ENCODE measurements around the gene SPECC1L. TPM values are rescaled to one million over a fixed set of nuclear protein-coding genes. Genes with fewer than 3 reads are reported as not detected.

The SPECC1L gene
- total and polyA plus RNA-seq, 10 of the 15 experiments (the other 5 are each of a cell fraction or from before 2014, with no cell fraction given): 1.9 to 40.6 (median 19.1) TPM

DNA sequence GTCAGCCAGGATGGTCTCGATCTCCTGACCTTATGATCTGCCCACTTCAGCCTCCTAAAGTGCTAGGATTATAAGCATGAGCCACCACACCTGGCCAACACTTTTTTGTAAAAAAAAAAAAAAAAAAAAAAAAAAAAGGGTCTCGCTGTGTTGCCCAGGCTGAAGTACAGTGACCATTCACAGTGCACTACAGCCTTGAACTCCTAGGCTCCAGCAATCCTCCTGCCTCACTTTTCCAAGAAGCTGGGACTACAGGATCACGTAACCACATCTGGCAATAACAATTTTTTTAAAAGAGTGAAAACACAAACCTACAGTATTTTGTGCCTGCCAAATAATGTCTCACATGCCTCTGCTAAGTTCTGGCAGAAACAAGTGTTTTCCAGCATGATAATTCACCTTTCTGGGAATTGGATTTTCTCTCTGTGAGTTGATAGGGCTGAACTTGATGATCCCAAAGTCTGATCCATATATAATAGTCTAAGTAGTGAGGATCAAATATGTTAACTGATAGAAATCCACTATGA, 187.3 kb downstream of the SPECC1L start:
- Histone ChIP-seq H3K9me3 (replicated peaks; ENCODE audit: control insufficient read depth, insufficient read depth, low read length) (no peaks in the 10 kb centered on the region), H3K27ac (ENCODE audit: control insufficient read depth, insufficient read depth) (no peak overlapping the region), H3K79me2 (ENCODE audit: control insufficient read depth, insufficient read depth, low read length) (no peaks in the 10 kb centered on the region), H3K27me3 (replicated peaks in 1 of 2; ENCODE audit: control insufficient read depth in 2 of 2, insufficient read depth in 2 of 2, low read length in 1 of 2) (no peaks in the 10 kb centered on the region), H3K9ac (ENCODE audit: control insufficient read depth, insufficient read depth, low read length) (no peak overlapping the region), H2AFZ (ENCODE audit: control insufficient read depth, low read depth, low read length) (no peak overlapping the region), H3K4me3 (no peak overlapping the region), H4K20me1 (ENCODE audit: control insufficient read depth, insufficient read depth) (no peaks in the 10 kb centered on the region), H3K4me2 (ENCODE audit: control insufficient read depth, insufficient read depth) (no peak overlapping the region), H3K36me3 (ENCODE audit: control insufficient read depth in 2 of 2, insufficient read depth in 2 of 2, low read length in 1 of 2) (no peaks in the 10 kb centered on the region), H3K4me1 (ENCODE audit: control insufficient read depth, insufficient read depth, low read length) (peaks cover 7% of the 10 kb centered on the region)
- ATAC-seq: no peak
- intact Hi-C loops (cut with micrococcal nuclease; ENCODE audit: unreplicated experiment) (no loop called here), in situ Hi-C loops (cut with MboI) (no loop called here)
- WGBS (ENCODE audit: insufficient coverage, insufficient replicate concordance, low lambda C conversion rate, missing lambda C conversion rate): 82% methylated on average over 3 of the region's 3 CpGs
- ChIA-PET RAD21 (ENCODE audit: unreplicated experiment) (no interaction called here), CTCF (interaction anchor here (0.8 kb wide), 1 partner anchor 63 kb away, joined by 3 read pairs; no protein-coding TSS in a partner anchor), POLR2A (no interaction called here), SMC1A (ENCODE audit: uncharacterized antibody, unreplicated experiment) (interaction anchor here (1.0 to 1.2 kb wide), 2 partner anchors 23 to 26 kb away, joined by 3 read pairs; no protein-coding TSS in a partner anchor)
- DNase-seq (ENCODE audit: low read depth, low spot score): no peak
- TF ChIP-seq IRF4 (IDR thresholded peaks at IDR 0.05; ENCODE audit: low read depth, low read length) (no peak), ZNF274 (IDR thresholded peaks at IDR 0.05; ENCODE audit: insufficient read depth, insufficient read length) (no peak), IKZF1 (conservative IDR thresholded peaks at IDR 0.05) (no peak), MXI1 (IDR thresholded peaks at IDR 0.05; ENCODE audit: low read depth, low read length) (no peak), ZNF24 (IDR thresholded peaks at IDR 0.05) (no peak), BMI1 (IDR thresholded peaks at IDR 0.05; ENCODE audit: borderline replicate concordance) (no peak), BACH1 (IDR thresholded peaks at IDR 0.05; ENCODE audit: borderline replicate concordance) (no peak), HDAC2 (IDR thresholded peaks at IDR 0.05) (no peak), FOS (IDR thresholded peaks at IDR 0.05; ENCODE audit: borderline replicate concordance, extremely low read depth, insufficient read length) (no peak), NBN (IDR thresholded peaks at IDR 0.05) (no peak), EP300 (IDR thresholded peaks at IDR 0.05; ENCODE audit: borderline replicate concordance in 1 of 2, control insufficient read depth in 1 of 2, low read depth in 2 of 2, low read length in 2 of 2) (no peak), SPI1 (IDR thresholded peaks at IDR 0.05; ENCODE audit: borderline replicate concordance, insufficient read depth, low read depth, low read length) (no peak), TBL1XR1 (IDR thresholded peaks at IDR 0.05; ENCODE audit: low read depth, low read length) (no peak)
- TF ChIP-seq, protein P1, sequence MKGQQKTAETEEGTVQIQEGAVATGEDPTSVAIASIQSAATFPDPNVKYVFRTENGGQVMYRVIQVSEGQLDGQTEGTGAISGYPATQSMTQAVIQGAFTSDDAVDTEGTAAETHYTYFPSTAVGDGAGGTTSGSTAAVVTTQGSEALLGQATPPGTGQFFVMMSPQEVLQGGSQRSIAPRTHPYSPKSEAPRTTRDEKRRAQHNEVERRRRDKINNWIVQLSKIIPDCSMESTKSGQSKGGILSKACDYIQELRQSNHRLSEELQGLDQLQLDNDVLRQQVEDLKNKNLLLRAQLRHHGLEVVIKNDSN (IDR thresholded peaks at IDR 0.05; ENCODE audit: borderline replicate concordance, extremely low read length, insufficient read depth, low read depth, low read length): no peak
- TF ChIP-seq, protein P2, sequence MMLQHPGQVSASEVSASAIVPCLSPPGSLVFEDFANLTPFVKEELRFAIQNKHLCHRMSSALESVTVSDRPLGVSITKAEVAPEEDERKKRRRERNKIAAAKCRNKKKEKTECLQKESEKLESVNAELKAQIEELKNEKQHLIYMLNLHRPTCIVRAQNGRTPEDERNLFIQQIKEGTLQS (IDR thresholded peaks at IDR 0.05; ENCODE audit: borderline replicate concordance, extremely low read depth, low read depth, low read length): no peak
- TF ChIP-seq, protein P3, sequence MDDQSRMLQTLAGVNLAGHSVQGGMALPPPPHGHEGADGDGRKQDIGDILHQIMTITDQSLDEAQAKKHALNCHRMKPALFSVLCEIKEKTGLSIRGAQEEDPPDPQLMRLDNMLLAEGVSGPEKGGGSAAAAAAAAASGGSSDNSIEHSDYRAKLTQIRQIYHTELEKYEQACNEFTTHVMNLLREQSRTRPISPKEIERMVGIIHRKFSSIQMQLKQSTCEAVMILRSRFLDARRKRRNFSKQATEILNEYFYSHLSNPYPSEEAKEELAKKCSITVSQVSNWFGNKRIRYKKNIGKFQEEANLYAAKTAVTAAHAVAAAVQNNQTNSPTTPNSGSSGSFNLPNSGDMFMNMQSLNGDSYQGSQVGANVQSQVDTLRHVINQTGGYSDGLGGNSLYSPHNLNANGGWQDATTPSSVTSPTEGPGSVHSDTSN (IDR thresholded peaks at IDR 0.05; ENCODE audit: insufficient replicate concordance, low read depth, low read length): no peak
- TF ChIP-seq, protein P4, sequence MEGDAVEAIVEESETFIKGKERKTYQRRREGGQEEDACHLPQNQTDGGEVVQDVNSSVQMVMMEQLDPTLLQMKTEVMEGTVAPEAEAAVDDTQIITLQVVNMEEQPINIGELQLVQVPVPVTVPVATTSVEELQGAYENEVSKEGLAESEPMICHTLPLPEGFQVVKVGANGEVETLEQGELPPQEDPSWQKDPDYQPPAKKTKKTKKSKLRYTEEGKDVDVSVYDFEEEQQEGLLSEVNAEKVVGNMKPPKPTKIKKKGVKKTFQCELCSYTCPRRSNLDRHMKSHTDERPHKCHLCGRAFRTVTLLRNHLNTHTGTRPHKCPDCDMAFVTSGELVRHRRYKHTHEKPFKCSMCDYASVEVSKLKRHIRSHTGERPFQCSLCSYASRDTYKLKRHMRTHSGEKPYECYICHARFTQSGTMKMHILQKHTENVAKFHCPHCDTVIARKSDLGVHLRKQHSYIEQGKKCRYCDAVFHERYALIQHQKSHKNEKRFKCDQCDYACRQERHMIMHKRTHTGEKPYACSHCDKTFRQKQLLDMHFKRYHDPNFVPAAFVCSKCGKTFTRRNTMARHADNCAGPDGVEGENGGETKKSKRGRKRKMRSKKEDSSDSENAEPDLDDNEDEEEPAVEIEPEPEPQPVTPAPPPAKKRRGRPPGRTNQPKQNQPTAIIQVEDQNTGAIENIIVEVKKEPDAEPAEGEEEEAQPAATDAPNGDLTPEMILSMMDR (IDR thresholded peaks at IDR 0.05 in 2 of 3, conservative IDR thresholded peaks at IDR 0.05 in 1 of 3; ENCODE audit: control insufficient read depth in 2 of 3, extremely low read depth in 1 of 3, insufficient read depth in 1 of 3, low read depth in 3 of 3, low read length in 3 of 3): no peak
- TF ChIP-seq, protein P5, sequence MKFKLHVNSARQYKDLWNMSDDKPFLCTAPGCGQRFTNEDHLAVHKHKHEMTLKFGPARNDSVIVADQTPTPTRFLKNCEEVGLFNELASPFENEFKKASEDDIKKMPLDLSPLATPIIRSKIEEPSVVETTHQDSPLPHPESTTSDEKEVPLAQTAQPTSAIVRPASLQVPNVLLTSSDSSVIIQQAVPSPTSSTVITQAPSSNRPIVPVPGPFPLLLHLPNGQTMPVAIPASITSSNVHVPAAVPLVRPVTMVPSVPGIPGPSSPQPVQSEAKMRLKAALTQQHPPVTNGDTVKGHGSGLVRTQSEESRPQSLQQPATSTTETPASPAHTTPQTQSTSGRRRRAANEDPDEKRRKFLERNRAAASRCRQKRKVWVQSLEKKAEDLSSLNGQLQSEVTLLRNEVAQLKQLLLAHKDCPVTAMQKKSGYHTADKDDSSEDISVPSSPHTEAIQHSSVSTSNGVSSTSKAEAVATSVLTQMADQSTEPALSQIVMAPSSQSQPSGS (IDR thresholded peaks at IDR 0.05; ENCODE audit: low read length): no peak
- no TSS peak for BruUV-seq (replicated peaks)
- FAIRE-seq: no peak
